ENCODE measurements around the gene GGCT.
"Not testable (repeated sequence)": the region's sequence is repeated elsewhere in the genome, so short reads cannot be mapped to it uniquely, and the experiment has no call there.

GGCT gene

DNA sequence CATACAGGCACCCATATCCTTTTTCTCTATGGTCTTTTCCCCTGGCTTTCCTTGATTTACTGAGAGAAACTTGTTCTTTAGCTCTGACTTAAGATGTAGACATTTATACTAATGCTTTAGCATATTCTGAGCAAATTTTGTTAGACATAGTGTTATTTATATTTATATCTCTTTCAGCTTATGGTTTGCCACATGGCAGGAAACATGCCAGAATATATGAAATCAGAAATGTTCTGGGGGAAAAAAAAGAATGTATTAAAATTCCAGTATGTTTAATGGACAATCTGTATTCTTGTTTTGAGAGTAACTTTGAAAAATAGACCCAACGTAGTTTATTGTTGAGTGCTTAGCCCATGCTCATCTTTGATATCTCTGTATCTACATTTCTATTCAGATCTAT, 10.1 kb upstream of the GGCT start:
- DNase-seq: no peak

DNA sequence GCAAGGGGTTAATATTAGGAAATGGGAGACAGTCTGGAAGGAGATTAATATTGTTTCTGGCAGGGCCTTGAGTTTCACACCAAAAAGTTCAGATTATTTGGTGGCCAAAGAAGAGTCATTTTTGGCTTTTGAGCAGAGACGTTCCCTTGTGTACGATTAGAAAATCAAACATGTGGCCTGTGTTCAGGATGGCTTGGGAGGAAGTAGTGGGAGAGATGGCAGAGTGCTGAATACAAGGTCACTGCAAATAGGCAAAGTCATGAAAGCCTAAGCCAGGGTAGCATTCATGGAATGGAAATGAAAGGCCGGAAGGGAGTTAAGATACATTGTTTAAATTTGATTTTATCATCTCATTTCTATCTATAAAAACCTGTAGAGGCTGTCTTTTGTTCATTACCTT, 9.5 kb upstream of the GGCT start:
- DNase-seq: no peak

DNA sequence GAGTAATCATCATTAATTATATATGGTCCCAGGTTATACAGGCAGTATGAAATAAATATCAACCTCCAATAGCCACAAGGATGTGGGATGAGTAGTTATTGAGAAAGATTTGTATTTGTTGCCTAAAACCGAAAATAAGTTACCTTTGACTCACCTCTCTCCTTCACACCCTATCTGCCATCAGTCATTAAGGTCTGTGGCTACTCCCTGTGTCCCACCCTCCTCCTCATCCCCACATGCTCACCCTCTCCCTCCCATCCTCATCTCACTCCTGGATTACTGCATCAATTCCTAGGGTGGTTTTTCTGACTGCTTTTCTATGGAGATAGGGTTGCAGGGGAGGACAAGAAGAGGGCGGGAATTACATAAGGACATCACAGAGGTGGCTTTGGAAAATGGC, 9.1 kb upstream of the GGCT start:
- no peak for DNase-seq

DNA sequence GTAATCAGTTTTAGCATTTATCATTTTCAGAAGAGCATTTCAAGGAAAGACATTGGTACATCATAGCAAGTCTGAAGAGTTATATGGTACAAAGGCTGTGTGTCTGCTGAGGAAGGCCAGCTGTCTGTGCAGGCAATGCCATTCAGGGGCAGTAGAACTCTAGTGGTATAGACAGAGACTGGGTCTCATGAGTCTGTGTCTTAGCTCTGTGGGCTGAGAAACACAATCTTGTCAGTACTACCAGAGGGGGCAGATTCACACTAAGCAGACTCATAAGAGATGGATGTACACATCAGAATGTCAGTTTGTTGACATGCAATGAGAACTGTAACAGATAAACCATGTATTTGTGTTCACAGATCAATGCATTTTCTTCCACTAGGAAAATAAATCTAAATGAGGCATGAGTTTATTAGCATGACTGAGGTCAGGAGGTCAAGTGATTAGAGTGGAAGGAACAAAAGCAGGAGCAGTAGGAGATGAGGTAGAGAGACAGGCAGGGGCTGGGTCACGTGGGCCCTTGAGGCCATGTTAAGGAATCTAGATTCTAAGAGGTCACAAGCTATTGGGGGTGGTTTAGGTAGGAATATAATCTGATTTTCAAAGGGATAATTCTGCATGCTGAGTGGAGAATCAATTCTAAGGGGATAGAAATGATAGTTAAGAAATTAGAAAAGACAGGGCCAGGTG, 7.5 kb upstream of the GGCT start:
- DNase-seq: no peak

DNA sequence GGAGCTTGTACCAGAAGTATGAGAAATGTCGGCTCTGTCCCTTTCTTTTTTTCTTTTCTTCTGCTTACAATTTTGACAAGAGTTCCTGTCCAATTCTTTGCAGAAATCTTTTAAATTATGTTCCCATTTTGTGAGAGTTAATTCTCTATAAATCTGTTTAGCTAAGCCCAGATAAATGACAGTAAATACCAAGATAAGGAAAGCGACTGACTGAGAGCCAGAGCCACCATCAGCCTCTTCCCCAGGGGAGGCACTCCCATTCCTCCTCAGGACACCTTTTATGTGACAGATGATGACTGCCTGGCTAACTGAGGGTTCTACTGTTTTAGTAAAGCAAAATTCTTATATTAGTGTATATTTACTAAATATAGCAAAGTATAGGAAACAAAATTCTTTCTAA, 6.9 kb upstream of the GGCT start:
- DNase-seq: no peak

DNA sequence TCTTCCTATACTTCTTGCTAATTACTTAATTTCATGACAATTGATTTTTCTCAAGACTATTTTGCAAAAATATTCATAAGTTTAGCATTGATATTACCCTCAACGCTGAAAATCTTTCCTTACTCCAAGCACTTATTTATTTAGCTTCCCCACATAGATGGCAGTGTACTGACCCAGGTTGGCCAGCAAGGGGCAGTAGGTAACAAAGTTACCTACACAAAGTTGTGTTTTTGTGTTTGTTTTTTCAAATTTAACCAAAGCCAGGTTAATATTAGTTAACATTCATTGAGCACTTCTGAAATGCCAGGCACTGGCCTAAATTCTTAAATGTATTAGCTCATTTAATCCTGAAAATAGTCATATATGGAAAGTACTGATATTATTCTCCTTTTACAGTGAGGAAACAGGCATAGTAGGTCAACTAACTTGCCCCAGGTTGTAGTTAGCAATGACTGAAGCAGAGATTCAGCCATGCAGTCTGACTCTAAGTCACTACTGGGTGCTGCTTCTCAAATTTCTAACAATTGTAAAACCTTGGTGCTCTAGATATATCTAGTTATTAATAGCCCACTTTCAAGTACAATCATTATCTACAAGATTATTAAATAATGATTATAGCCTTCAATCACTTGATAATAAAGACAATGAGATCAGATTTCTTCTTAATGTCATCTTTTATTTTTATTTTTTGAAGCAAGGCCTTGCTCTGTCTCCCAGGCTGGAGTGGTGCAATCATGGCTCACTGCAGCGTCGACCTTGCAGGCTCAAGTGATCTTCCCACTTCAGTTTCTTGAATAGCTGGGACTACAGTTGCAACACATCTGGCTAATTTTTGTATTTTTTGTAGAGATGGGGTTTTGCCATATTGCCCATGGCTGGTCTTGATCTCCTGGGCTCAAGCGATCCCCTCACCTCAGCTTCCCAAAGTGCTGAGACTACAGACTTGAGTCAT, 5.8 kb upstream of the GGCT start:
- no peak for DNase-seq

DNA sequence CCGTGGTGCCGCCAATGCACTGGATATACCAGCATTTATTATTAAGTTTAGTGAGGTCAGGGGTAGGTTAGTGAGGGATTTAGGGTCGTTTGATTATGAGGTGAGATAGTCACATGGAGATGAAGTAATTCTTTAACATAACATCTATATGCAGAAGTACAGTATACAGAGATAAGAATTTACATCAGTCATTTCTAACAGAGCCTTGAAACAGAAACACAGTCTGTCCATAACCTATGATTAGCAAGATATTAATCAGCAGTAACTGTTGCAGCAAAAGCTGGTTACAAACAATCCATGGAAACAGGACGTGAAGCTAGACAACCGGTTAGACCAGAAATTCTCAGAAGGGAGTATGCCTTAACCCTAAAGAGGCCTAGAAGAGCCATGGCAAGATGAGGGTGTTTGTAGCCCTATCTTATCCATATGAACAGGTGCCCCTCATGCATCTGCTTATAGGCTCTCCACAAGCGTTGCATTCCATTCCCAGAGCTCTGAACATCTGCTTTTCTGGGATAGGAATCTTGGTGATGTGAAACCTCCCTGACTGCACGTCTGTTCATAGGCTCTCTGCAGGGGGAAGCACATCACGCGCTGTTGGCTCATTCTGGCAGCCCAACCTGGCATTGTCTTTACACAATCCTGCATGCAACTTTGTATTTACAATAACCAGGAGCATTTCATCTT, 4.7 kb upstream of the GGCT start:
- DNase-seq: not testable (repeated sequence)

DNA sequence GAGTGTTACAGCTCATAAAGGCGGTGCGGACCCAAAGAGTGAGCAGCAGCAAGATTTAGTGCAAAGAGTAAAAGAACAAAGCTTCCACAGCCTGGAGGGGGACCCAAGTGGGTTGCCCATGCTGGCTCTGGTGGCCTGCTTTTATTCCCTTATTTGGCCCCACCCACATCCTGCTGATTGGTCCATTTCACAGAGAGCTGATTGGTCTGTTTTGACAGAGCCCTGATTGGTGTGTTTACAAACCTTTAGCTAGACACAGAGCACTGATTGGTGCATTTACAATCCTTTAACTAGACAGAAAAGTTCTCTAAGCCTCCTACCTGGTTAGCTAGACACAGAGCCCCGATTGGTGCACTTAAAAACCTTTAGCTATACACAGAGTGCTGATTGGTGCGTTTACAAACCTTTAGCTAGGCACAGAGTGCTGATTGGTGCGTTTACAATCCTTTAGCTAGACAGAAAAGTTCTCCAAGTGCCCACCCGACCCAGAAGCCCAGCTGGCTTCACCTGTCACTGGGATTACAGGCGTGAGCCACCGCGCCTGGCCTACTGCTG, 2.8 kb upstream of the GGCT start:
- not testable (repeated sequence) for DNase-seq

DNA sequence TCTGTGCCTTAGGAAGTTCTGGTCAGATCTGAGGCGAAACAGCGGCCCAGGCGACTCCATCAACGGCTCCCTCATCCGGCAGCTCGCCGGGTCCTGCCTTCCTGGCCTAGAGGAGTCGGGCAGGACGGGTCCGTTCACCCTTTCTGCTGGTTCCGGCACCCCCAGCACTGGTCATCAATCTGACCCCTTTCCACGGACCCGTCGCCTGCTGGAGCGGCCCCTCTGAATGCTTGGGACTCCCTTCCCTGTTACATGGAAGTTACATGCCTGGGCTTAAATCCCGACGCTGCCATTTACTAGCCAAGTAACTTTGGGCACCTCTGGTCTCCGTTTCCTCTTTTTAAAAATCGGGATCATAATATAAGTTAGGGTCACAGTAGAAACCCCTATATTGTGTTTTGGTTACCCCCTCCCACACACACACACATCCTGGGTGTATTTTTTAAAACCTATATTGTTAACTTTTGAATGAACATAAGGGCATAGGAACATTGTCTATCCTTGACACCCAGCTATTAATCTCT, 607 bp upstream of the GGCT start:
- DNase-seq: no peak

DNA sequence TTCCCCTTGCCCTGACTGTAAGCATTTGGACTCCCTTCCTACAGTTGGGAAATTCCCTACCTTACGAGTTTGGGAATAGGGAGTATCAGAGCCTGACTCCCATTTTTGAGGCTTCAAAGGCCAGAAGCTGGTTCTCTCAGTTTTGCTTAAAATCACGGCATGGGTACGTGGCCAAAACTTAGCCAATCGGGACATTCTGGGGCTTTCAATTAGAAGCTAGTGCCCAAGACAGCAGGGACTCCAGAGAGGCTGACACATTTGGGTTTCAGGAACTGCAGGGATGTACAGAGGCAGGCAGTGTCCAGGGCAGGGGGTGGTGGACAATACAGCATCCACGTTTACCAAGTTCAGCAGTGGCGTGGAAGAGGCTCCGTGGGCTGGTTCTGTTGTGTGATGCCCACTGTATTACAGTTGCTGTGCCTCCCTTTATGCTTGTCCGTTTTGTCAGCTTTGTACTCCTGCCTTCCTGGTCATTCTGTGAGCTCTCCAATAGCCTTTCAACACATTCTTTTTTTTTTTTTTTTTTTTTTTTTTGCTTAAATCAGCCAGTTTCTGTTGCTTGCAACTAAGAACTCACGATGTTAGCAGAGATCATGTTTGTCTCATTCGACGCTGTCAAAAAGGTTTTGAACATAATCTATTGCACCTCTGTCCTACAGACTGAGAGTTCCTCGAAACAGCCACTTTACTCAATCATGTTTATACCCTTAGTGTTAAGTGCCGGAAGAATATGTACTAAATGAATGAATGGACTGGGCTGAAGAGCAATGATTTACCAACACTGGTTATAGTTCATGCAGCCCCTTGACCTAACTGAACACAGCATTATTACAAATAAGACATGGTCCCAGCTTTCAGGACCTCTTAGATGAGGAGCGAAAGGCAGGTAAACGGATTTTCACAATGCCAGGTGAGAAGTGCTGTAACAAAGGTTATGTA, 1.1 kb downstream of the GGCT start:
- DNase-seq: no peak

DNA sequence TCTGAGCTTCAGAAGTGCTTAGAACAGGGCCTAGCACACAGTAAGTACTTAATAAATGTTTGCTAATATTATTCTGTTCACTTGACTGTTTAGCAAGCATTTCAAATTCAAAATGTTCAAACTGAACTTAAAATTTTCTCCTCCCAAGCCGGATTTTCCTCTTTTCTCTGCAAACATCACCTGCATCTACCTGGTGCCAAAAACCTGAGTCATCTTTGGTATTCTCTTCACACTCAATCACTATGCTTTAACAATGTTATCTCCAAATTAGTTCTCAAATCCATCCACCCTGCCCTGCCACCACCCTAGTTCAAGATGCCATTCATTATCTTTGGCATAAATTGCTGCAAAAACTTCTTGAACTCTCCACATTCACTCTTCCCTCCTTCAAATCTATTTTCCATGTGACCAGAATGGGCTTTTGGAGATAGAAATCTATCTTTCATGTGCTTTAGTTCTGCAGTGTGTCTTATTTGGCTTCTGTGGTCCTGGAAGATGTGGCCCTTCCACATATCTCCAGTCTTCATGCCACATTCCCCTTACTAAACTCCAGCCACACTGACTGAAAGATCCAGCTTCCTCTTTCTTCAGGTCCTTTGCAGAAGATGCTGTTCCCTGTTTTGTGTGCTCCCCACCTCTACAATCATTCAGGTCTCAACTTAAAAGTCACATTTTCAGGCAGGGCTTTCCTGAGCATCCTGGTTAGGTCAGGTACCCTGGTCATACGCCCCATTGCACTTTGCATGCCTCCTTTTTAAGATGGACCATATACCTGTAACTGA, 2.0 kb downstream of the GGCT start:
- DNase-seq: no peak

DNA sequence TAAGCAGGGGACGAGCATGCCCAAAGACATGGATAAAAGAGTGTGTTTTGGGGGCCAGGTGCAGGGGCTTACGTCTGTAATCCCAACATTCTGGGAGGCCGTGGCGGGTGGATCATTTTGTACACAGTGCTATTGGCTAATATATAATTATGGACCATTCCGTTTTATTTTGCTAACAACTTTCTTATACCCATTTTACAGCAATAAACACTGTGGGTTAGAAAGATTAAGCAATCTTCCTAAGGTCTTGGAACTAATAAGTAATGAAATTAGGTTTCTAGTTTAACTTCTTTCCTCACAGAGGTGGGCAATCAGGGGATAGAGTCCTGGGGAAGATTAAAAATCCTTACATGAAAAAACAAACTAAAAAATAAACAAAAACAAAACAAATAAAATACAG, 3.4 kb downstream of the GGCT start:
- DNase-seq: no peak

DNA sequence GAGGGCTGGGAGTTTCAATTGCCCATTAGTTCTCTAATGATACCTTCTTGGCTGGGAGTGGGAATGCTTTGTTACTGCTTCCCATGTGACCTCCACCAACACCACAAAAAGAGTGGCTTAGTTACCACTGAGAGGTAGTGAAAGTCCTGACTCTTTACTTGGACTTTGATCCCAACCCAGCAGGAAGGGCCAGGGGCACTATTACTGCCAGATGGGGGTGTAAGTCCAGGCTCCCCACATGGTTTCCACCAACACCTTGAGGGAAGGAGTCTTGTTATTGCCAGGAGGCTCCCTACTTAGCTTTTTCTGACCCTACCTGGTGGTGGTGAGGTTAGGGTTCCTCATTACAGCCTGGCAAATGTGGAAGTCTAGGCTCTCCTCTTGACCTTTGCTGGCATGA, 11.4 kb downstream of the GGCT start:
- DNase-seq: no peak

DNA sequence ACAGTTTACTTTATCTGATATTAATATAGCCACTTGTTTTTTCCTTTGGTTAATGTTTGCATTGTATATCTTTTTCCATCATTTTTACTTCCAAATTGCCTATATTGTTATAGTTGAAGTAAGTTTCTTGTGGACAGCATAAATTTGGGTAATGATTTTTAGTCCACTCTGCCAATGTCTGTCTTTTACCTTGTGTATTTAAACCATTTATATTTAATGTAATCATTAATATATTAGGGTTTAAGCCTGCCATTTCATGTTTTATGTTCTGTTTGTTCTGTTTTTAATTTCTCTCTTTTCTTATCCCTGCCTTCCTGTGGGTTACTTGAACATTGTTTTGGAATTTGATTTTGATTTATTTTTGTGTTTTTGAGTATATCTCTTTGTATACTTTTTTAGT, 13.2 kb downstream of the GGCT start:
- no peak for DNase-seq

DNA sequence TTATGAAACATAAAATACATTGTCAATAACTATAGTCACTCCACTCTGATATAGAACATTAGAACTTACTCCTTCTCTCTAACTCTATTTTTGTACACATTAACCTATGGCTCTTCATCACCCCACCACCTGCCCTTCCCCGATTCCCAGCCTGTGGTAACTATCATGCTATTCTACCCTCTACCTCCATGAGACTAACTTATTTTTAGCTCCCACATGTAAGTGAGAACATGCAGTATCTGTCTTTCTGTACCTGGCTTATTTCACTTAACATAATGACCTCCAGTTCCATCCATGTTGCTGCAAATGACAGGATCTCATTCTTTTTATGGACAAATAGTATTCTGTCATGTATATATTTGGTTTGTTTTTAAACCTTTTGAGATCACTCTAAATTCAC, 17.3 kb downstream of the GGCT start:
- DNase-seq: no peak

DNA sequence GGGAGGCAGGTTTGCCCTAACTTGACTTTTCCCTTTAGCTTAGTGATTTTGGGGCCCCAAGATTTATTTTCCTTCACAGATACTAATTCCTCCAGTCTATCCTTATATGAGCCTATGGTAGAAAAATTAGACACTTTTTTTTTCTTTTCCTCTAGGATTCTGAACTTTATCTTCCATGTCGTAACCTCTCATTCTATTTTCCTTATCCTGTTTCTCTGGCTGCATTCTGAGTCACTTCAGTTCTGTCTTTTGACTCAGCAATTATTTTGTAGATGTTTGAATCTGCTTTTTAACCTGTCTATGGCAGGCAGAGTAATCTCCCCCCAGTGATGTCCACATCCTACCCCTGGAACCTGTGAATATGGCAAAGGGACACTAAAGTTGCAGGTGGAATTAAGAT, 19.0 kb downstream of the GGCT start:
- no peak for DNase-seq

DNA sequence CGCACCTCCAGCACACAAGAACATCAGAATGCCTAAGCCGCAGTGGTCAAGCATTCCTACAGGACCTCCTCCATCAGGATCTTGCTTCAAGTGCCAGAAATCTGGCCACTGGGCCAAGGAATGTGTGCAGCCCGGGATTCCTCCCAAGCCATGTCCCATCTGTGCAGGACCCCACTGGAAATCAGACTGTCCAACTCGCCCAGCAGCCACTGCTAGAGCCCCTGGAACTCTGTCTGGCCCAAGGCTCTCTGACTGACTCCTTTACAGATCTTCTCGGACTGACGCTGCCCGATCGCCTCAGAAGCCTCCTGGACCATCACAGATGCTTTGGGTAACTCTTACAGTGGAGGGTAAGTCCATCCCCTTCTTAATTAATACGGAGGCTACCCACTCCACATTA, 23.2 kb downstream of the GGCT start:
- DNase-seq: not testable (repeated sequence)

DNA sequence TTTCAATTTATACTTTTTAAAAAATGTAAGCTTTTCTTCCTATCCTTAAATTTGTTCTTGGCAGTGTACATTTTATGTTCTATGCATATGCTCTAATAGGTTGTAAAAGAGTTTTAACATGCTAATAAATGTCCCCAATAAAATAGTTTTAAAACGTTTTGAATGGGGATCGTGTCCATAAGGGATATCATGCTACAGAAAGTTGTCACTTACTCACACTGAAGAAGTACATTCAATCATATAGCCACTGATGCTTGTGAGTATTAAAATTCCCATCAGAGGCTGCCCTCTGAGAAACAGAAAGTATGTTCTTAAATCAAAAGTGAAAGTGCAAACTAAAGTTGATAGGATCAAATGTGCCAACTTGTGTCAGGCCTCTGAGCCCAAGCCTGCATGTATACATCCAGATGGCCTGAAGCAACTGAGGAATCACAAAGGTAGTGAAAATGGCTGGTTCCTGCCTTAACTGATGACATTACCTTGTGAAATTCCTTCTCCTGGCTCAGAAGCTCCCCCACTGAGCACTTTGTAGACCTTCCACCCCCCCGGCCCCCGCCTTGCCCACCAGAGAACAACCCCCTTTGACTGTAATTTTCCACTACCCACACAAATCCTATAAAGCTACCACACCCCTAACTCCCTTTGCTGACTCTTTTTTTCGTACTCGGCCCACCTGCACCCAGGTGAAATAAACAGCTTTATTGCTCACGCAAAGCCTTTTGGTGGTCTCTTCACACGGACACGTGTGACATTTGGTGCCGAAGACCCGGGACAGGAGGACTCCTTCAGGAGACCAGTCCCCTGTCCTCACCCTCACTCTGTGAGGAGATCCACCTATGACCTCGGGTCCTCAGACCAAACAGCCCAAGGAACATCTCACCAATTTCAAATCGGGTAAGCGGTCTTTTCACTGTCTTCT, 25.2 kb downstream of the GGCT start:
- DNase-seq: no peak

DNA sequence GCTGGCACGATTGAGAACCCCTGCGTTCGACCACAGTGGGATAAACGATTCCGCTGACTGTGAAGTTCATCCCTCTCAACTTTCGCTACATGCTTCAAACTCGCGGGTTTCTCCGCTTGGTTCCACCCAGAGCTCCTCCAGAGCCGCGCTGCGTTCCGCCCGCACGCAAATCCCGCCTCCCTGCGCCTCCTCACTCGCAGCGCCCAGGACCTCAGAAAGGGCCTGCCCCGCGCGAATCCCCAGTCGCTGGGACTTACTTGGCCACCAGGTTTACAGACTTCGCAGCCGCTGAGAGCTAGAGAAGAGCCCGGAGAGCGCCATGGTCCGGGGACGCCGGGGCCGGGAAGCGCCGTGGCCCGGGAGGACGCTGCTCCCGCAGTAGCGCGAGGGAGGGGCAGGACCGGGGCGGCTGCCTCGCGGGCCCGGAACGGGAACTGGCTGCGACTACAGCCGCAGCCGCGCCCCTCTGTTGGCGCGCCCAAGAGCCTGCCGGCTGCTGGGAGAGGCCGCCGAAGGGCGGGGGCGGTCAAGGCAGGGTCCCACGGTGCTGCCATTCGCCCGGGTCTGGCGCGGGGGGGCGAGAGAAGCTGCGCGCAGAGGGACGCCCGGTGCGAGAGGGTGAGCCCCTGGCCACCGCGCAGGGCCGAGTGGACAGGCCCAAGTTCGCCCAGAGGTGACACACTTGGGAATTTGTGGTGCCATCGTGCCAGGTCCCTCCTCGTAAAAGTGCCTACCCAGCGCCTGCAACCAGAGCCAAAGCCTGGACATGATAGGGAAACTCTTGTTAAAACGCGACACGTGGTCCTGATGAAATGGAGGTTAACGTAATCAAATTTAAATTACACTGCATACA, 26.1 kb downstream of the GGCT start, which contains the start of gene NOD1:
Gene NOD1, minus strand, starts transcription at position 436 of the 853 bp plus-strand sequence. CDS start 21,863 bp downstream, outside the sequence.
- DNase-seq: peak; percentile 57
